Smooth muscle cell of the brain vasculature (primary cell): ENCODE measurements around the gene MYO5A.
A peak's percentile ranks its signal among the peaks of the same experiment; 100 is the strongest.
"Not testable (repeated sequence)": the region's sequence is repeated elsewhere in the genome, so short reads cannot be mapped to it uniquely, and the experiment has no call there.

Experiments
- DNase-seq: peaks from one replicate; pipeline ENCODE4 v3.0.0-alpha.2; 2012; ENCODE audit warnings: low read depth, low spot score

The MYO5A gene

DNA sequence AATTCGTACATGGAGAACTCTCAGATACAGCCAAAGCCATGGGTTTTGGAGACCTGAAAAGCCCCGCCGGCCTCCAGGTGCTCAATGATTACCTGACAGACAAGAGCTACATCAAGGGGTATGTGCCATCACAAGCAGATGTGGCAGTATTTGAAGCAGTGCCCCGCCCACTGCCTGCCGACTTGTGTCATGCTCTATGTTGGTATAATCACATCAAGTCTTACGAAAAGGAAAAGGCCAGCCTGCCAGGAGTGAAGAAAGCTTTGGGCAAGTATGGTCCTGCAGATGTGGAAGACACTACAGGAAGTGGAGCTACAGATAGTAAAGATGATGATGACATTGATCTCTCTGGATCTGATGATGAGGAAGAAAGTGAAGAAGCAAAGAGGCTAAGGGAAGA, 23.5 kb downstream of the MYO5A start:
- DNase-seq = no peak

DNA sequence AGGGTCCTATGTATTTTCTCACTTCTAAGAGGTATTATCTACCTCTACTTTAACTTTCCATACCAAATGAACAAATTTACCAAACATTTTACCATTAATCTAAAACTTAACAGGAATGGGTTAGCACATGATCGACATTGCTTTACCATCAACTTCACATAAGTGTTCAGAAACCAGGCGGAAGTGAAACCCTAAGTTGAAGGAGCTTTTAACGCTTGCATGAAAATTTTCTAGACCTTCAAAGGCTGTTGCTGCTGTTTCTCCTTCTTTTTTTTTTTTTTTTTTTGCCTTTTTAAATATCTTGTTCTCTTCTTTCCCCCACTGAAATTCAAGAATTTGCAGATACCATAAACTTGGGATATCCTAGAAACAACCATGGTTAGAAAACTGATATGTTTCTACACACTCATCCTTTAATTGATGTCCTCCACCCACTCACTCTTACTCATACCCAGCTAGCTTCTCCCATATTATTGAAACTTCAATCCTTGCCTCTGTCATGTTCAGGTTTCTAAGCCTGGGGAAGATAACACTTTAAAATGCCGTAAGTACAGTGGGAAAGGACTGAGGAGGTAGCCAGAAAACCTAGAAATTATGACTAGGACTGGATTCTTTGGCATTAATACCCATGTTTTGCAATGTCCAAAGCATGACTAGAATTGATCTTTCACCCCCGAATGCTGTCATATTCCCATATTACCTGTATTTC, 24.7 kb downstream of the MYO5A start:
- DNase-seq = no peak

- DNase-seq = no peak
Measured at GRCh38 chr15:52502608-52503007, 26.1 kb downstream of the MYO5A start.

DNA sequence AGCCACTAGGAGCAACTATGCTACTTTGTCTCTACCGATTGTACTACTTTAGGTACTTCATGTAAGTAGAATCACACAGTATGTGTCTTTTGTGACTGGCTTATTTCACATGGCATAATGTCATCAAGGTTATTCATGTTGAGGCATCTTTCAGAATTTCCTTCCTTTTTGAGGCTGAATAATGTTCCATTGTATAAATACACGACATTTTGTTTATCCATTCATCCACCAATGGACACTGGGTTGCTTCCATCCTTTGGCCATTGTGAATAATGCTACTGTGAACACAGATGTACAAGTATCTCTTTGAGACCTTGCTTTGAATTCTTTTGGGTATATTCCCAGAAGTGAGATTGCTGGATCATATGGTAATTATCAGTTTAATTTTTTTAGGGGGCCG, 29.2 kb downstream of the MYO5A start:
- DNase-seq = no peak

DNA sequence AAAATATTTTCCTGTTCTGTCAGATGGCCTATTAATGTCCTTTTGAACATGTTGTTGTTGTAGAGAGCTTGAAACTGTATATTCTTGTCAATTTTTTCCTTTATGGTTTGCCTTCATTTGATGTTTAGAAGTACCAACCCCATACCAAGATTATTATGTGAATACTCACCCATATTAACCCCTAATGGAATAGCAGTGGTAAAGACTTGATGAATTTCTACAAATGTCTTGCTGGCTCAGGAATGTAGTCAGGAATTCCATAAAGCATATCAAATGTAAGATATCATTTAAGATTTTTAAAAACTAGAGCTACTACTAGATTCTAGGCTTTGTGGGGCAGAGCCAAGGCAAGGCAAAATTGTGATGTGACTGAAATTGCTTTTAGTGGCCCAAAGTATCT, 30.0 kb downstream of the MYO5A start:
- DNase-seq = no peak

GRCh38 chr15:52496776-52497470, 31.8 kb downstream of the MYO5A start:
- DNase-seq = no peak

DNA sequence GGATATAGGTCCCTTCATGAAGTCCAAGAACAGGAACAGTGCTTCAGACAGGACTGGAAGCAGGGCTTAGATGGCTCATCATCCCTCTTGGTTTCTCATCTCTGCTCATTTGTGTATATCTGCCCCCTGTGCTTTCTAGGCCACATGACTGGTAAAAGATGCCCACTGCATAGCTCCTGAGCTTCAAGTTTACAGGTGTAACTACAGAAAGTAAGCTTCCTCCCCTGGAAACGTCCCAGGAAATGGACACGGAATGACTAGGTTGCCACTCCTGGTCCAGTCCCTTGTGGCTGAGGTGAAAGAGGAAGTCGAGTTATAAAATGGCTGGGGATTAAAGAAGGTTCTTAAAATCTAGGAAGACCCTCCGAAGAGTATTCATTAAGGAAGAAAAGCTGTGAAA, 32.5 kb downstream of the MYO5A start:
- no peak for DNase-seq

DNA sequence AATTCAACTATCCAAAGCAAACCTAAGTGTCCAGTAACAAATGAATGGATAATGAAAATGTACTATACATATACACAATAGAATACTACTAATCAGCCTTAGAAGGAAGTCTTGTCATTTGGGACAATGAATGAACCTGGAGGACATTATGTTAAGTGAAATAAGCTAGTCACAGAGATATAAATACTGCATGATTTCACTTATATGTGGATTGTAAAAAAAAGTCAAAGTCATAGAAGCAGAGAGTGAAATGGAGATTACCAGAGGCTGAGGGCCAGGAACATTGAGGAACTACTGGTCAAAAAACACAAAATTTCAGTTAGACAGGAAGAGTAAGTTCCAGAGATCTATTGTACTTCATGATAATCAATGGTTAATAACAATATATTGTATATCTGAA, 33.6 kb downstream of the MYO5A start:
- no peak for DNase-seq

- no peak for DNase-seq
Measured at GRCh38 chr15:52493968-52494367, 34.7 kb downstream of the MYO5A start.

GRCh38 chr15:52492132-52492531, 36.5 kb downstream of the MYO5A start:
- no peak for DNase-seq

- no peak for DNase-seq
Measured at GRCh38 chr15:52491472-52491871, 37.2 kb downstream of the MYO5A start.

DNA sequence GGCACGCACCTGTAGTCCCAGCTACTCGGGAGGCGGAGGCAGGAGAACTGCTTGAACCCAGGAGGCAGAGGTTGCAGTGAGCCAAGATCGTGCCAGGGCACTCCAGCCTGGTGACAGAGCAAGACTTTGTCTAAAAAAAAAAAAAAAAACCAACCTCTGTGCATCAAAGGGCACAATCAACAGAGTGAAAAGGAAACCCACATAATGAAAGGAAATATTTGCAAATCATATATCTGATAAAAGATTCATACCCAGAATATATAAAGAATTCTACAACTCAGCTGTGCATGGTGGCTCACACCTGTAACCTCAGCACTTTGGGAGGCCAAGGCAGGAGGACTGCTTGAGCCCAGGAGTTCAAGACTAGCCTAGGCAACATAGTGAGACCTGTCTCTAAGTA, 39.2 kb downstream of the MYO5A start:
- not testable (repeated sequence) for DNase-seq

DNA sequence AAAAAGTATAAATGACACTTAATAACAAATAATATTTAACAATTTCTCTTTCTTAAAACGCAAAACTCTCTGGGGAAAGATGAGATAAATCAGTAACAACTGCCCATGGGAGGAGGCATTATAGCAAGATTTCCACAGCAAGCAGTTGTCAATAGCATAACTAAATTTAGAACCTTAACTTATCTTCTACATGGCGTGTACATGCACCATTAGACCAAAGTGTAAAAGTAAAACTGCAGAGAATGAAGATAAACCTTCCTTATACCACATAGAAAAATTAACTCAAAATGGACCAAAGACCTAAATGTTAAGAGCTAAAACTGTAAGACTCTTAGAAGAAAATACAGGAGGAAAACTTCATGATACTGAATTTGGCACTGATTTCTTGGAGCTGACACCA, 39.9 kb downstream of the MYO5A start:
- DNase-seq = no peak

DNA sequence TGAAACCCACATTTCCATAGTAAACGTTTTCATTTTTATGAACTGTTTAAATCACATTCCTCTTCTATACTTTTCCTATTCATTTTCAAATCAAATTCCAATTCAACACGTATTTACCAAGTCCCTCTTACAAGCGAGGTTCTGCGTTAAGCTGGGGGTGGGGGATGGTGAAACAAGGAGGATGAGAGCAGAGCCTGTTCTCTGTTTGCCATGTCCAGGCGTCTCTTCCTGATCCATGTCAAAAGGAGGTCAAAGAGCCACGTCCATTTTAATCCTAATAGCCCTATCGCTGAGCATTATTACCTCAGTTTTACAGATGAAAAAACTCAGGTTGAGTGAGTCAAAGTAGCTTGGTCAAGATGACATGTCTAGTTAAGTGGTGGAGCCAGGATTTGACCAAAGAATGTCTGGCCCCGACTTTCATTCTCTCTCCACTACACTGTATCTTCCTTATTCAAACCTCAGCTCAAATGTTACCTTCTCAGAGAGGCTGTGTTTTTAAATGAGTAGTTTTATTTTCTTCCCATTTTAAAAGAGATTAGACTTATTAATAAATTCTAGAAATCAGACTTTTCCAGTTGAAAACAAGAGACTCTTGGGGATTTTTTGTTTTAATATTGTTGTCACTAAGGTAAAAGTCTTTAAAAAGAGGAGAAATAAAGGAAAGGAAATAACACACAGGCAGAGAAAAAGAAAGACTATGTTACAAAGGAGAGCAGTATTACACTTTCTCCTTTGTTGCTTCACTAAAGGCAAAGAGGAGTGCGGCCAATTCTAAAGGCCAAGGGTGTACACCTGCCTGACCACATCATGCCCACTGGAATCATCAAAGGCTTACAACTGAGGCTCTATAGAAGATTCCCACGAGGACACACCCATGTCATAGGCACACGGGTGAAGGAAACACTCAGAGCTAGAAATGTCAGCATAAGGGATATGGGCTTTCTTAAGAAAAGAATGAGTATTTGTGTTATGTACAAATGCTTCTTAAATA, 42.4 kb downstream of the MYO5A start:
- no peak for DNase-seq

GRCh38 chr15:52485290-52485689, 43.4 kb downstream of the MYO5A start:
- no peak for DNase-seq

DNA sequence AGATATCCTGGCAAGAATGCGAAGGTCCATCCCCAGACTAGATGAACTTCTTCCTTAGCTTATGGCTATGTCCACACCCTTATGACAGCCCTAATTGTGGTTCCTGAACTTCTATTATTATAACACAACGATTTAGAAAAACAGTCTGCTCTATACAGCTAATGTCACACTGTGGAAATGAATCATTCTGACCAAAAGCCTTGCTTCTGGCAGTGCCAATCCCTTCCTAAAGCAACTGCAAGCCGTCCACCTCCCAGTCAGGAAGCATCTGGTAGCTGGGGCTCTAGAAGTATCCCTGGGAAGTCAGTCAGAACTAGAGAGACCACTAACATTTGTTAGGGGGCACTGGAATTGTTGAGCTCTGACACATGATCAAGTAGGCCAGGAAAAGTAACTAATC, 45.0 kb downstream of the MYO5A start:
- DNase-seq = peak; percentile 33

DNA sequence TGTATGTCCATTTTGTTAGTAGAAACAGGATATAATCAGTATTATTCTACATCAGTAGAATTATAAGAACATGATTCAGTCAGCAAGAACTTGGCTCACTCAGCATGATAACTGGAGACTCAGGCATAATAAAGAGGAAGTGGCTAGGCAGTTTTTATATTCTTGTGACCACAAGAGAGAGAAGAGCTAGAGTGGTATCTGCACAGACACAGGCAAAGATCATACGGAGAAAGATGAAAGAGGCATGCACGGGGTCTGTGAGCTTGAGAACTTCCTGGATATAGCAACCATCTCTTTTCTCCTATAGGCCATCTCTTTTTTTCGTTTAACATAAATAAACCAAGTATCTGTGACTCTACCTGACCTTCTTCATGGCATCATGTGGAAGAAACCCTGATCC, 46.8 kb downstream of the MYO5A start:
- peak; percentile 65 for DNase-seq

DNA sequence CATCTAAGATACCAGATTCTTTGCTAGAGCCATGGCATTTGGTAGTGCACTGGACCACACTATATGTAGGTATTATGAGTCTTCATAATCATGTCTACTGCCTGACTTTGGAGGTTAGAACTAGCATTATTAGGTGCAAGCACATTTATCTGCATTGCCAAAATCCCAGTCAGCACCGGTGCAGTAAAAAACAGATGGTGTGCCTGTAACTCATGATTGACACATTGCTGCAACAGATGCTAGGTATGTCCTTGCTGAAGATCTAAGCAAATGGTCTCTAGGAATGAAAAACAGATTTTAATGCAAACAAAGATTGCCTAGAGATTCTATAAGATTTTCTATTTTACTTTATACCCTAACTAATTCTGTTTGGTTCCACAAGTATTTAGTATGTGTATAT, 47.7 kb downstream of the MYO5A start:
- DNase-seq = no peak

- DNase-seq = no peak
Measured at GRCh38 chr15:52466716-52467115, 62.0 kb downstream of the MYO5A start.

DNA sequence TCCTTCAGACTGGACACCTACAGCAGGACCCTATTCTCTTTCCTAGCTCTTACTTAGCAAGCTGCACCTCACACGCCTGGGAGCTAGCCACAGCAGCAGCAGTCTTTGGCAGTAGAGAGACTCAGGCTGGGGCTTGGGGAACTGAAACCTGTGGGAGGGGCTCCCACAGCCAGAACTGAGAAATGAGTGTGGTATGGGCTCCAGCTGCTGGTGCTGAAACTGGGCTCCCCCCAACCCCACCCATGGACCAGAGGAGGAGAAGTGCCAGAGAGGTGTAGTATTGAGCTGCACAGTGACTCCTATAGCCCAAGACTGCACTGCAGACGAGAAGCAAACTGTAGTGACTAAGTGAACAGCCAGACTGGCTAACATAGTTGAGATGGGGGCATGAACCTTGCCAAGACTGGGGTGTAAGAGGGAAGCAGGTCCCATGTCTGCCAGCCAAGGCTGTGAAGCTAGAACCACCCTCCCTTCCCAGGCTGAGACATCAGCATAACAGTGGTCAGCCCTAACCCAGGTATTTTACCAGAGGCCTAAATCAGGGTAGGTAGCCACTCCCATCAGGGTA, 62.5 kb downstream of the MYO5A start:
- DNase-seq = no peak

DNA sequence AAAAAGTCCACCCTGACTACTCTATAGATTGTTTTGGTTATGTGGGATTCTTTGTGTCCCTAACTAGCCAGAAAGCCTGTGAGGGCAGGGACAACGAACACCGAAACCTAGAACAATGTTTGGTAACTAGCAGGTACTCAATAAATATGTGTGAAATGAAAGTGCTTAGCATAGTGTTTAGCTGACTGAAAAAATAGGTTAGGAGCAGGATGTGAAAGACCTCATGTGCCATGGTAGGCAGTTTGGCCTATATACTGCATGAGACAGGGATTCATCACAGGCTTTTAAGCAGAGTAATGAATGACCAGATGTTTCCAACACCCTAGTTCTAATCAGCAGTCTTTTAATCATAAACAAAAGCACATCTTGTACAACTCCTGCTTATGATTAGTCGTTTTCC, 64.2 kb downstream of the MYO5A start:
- no peak for DNase-seq

GRCh38 chr15:52464040-52464439, 64.6 kb downstream of the MYO5A start:
- DNase-seq = no peak
